Measurements from ENCODE around the gene POP5.
A peak's percentile ranks its signal among the peaks of the same experiment; 100 is the strongest.

Gene POP5

DNA sequence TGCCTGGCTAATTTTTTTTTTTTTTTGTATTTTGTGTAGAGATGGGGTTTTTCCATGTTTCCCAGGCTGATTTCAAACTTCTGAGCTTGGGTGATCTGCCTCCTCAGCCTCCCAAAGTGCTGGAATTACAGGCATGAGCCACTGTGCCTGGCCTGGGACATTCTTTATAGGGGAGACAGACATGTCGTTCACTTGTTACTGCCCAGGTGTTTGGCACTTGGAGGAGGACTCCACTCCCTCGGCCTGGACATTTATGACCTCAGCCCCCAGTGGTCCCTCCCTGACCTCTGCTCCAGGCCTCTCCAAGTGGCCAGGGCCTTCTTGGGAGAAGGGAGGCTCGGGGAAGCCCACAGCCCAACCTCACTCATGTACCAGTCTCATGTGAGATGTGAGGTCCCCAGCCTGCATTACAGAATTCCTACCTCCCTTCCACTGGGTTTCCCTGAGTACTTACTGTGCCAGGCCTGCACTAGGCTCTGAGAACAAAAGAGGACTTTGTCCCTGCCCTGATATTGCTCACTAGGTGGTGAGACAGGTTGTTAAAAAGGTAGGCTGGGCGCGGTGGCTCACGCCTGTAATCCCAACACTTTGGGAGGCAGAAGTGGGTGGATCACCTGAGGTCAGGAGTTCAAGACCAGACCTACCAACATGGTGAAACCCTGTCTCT, 9.7 kb upstream of the POP5 start:
- DNase-seq (ENCODE audit: low read depth in 2 of 2), result no peak

- DNase-seq (ENCODE audit: low read depth in 2 of 2), result no peak
Measured at GRCh38 chr12:120588948-120589930, 8.0 kb upstream of the POP5 start.

DNA sequence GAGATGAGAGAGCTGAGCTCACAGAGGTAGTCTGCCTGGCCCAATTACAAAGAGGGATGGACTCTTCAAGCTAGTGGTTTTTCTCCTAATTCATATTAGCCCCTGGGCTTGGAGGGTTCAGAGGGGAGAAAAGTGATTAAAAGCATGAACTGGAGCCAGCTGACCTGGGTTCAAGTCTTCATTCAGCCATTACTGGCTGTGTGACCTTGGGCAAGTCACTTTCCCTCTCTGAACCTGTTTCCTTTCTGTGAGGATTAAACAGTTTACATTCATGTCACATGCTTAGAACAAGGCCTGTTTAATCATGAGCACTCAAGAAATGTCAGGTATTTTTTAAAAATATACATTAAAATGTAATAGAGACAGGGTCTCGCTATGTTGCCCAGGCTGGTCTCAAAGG, 7.2 kb upstream of the POP5 start:
- no peak for DNase-seq (ENCODE audit: low read depth in 2 of 2)

- no peak for DNase-seq (ENCODE audit: low read depth in 2 of 2)
Measured at GRCh38 chr12:120586860-120587259, 5.7 kb upstream of the POP5 start.

- no peak for DNase-seq (ENCODE audit: low read depth in 2 of 2)
Measured at GRCh38 chr12:120586206-120586605, 5.0 kb upstream of the POP5 start.

DNA sequence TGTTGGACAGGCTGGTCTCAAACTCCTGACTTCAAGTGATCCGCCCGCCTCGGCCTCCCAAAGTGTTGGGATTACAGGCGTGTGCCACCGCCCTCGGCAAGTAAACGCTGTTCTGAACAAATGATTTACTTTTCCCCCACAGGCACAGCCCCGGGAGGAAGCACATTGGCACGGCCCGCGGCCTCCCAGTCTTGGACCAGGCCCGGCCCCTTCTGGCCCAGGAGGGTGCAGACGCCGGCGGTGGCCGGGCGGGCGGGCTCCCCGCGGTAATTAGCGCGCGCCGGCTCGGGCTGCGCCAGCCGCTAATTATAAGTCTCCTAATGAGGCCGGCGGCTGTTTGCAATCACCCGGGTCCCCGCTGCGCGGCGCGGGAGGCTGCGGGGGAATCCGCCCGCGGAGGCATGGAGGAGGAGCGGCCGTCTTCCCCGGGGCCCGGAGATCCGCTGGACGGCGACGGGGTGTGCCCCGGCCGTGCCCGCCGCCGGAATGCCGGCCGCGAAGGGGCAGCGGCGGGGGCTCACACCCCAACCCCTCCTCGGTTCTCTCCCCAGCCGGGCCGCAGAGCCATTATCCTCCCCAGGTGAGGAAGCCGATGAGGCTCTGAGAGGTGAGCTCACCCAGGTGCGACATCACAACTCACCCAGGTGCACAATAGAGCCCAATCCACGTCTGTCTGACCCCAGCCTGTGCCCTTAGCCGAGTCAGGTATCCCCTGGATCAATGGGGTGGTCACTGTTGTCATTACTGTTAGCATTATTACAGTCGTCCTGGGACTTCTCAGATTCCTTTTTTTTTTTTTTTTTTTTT, 3.3 kb upstream of the POP5 start:
- peak; percentile 20 to 34 for DNase-seq (ENCODE audit: low read depth in 2 of 2)

DNA sequence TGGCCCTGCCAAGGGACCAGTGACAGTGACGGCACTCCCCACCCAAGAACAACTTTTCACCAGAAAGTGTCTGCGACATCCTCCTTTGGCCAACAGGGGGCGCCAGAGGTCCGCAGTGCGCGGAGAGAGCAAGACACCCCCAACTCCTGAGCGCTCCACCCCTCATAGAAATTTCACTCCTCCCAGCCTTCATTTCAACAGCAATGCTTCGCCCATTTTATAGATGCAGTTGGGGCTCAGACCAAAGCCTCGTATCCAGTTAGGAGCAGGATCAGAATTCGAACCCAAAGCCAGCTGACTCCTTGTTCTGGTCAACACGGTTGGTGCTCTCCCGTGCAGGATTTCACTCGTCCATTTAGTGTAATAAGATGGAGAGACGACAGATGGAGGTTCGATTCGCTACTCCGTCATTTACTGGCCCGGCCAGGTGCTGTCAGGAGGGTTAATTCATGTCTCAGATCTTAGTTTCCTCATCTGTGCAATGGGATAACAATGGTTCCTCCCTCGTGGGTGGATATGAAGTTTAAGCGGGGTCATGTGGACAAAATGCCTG, 2.4 kb upstream of the POP5 start:
- DNase-seq (ENCODE audit: low read depth in 2 of 2), result peak; percentile 76 to 78

DNA sequence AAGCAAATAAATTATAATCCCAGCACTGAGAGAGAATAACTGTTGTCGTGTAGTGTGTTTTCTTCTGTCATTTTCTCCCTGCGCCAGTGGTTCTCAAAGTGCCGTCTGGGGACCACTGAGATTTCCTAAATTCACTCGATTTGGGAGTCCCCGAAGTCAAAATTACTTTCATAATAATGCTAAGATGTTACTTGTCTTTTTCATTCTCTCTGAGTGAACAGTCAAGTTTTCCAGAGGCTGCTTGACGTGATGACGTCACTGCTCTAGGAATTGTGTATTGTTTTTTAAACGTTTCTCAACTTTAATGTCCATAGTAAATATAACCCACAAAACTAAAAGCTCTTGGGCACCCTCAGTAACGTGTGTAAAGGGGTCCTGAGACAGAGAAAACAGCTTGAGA, 796 bp upstream of the POP5 start:
- DNase-seq (ENCODE audit: low read depth in 2 of 2), result no peak

DNA sequence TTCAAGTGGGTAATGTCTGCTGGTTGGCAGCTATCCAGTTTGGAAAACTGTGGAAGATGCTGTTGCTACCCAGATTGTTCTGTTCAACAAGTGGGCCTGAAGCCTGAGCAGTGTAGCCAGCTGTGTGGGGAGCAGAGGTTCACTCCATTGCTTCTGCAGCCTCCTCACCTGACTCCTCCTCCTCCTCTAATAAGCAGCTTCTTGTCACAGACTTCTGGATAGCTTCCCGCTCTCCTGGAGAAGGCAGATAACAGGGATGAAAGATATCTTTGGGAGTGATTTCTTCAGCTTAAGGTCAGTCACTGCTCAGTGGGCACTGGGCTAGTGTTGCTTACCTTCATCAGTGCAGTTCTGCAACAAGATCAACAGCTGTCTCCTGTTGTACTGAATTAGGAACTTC, 2.0 kb downstream of the POP5 start:
- DNase-seq (ENCODE audit: low read depth in 2 of 2), result no peak

- DNase-seq (ENCODE audit: low read depth in 2 of 2), result no peak
Measured at GRCh38 chr12:120574106-120574505, 7.1 kb downstream of the POP5 start.

DNA sequence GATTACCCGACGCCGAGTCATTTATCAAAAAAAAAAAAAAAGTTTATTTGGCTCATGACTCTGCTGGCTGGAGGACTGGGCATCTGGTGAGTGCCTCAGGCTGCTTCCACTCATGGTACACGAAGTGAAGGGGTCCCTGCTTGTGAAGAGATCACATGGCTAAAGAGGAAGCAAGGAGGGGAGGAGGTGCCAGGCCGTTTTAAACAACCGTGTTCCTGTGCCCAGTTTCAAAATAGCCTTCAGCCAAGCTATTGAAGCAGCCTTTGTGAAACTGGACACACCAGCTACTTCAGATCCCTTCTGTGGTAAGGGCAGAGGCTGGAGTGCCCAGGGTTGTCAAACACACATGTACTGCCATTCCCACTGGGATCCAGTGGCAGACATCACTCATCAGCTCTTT, 7.6 kb downstream of the POP5 start:
- DNase-seq (ENCODE audit: low read depth in 2 of 2), result no peak

- no peak for DNase-seq (ENCODE audit: low read depth in 2 of 2)
Measured at GRCh38 chr12:120571299-120571698, 9.9 kb downstream of the POP5 start.

DNA sequence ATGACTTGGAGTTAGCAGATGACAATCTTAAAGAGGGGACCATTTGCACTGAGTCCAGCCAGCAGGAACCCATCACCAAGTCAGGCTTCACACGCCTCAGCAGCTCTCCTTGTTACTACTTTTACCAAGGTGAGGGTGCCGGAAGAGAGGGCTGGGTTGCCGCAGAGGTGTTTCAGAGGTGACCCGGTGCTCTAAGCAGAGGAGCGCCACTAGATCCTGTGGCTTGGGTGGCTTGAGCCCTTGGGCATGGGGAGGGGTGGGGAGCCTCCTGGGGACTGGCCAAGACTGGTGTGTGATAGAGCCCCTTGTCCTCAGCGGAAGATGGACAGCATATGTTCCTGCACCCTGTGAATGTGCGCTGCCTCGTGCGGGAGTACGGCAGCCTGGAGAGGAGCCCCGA, 17.7 kb downstream of the POP5 start:
- no peak for DNase-seq (ENCODE audit: low read depth in 2 of 2)

GRCh38 chr12:120562906-120563305, 18.3 kb downstream of the POP5 start:
- no peak for DNase-seq (ENCODE audit: low read depth in 2 of 2)

DNA sequence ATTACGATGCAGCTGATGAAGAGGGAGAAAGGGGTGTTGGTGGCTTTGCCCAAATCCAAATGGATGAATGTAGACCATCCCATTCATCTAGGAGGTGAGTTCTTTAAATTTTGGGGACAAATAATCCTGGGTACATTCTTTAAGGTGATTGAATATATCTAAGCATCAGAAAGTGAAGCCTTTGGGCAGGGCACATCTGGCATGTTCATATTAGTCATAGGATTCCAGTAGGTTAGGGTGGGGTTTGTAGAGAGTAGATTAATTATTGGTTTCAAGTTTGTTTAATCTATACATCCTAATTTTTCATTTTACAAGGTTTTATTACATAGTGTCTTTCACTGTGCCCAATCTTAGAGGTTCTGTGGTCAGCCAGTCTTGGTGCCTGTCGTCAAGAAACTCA, 23.6 kb downstream of the POP5 start:
- DNase-seq (ENCODE audit: low read depth in 2 of 2), result no peak

DNA sequence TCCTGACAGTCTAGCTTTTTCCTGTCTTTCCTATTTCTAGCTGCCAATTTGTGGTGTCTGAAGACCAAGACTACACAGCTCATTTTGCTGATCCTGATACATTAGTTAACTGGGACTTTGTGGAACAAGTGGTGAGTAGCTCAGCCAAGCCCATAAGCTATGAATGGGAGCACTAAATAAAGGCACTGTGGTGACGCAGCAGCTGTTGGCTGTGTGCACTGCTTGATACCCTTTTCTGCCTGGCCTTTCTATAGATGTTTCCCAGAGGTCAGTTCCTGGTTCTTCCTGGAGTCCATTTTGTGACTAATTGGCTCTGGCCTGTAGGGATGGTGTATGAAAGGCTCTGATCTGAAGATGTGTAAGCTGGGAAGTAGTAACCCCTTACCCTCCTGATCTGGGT, 26.5 kb downstream of the POP5 start:
- DNase-seq (ENCODE audit: low read depth in 2 of 2), result no peak

DNA sequence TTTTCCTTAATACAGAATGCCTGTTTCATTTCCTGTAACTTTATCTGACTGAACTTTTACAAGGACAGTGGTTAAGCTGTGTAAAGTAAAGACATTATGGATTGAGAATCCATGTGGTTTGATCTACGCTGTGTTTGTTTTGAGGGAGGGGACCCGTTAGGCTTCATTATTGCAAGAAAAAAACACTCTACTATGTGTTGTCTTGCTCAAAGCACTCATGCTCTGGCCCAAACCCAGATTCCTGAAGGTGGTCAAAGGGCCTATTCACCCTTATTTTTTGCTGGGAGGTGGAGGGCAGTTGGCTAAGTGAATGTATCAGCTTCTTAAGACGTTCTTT, 35.2 kb downstream of the POP5 start:
- no peak for DNase-seq (ENCODE audit: low read depth in 2 of 2)

DNA sequence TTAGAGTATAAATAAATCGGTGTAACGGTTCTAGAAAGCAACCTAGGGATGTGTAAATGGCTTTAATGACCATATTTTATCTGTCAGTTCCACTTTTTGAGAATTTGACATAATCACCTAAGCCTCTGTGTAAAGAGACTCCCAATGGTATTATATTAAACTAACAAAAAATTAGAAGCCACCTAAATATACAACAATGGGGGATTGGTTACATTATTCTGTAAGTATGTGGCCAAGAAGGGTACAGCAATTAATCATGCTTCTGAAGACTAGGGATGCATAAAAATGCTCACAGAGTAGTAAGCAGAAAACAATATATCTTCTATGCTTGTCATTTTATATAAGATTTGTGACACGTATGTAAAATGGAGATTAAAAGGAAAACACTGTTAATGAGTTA, 36.5 kb downstream of the POP5 start:
- no peak for DNase-seq (ENCODE audit: low read depth in 2 of 2)

DNA sequence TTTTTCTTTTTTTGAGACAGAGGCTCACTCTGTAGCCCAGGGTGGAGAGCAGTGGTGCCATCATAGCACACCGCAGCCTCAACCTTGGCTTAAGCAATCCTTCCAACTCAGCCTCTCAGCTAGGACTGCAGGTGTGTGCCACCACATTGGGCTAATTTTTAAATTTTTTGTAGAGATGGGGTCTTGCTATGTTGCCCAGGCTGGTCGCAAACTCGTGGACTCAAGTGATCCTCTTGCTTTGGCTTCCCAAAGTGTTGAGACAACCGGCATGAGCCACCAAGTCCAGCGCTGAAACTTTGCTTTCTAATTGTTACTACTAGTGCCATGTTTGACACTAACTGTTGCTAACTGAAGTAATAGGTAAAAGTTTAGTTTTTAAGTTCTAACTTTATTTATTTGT, 39.0 kb downstream of the POP5 start:
- DNase-seq (ENCODE audit: low read depth in 2 of 2), result no peak

GRCh38 chr12:120540445-120540844, 40.8 kb downstream of the POP5 start:
- DNase-seq (ENCODE audit: low read depth in 2 of 2), result no peak

DNA sequence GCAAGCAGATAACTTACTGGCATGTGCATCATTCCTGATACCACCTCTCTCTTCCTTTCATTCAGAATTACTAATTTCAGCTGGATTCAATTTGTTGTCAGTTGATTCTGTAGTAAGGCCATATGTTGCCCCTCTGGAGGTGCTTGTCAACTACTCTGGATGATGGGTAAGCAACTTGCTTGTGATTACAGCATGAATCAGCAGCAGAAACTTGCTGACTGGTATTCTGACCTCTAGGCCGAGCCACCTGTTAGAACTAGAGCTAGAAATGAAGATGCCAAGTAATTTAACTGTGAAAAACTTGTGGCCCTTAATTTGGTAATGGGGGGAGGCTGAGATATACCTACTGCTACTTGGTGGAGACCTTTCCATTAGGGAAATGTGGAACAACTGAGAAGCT, 41.9 kb downstream of the POP5 start:
- no peak for DNase-seq (ENCODE audit: low read depth in 2 of 2)

All from stimulated activated CD8-positive, alpha-beta memory T cell treated with anti-CD3 and anti-CD28 coated beads, Interleukin-2, amount 100 ng/mL, for 48 hours (primary cell).